Astrocyte (in vitro differentiated cells and primary cell): ENCODE results near the gene KRT76. TPM values are rescaled to one million over a fixed set of nuclear protein-coding genes. Genes with fewer than 3 reads are reported as not detected.

Experiments used
- DNase-seq: peaks from one replicate; pipeline ENCODE4 v3.0.0-alpha.2; 2010; ENCODE audit warnings: low read depth
- FAIRE-seq: peaks from 2 replicates; lab custom pipeline; 2011; peaks lifted over from hg19 to GRCh38; lab: Jason Lieb, UNC
- H2AFZ ChIP-seq: 2 replicates; pipeline ENCODE4 v1.6.0; 2012; ENCODE audit warnings: low read depth, low read length, inconsistent platforms
- H3K27ac ChIP-seq: 2 replicates; pipeline ENCODE4 v1.5.1; 2011; ENCODE audit warnings: low read depth, low read length, inconsistent platforms
- H3K27me3 ChIP-seq: 2 replicates; pipeline ENCODE4 v1.6.0; 2011; ENCODE audit warnings: low read length, inconsistent platforms; ENCODE audit not compliant: insufficient read depth
- H3K36me3 ChIP-seq: 2 replicates; pipeline ENCODE4 v1.5.1; 2011; ENCODE audit warnings: low read length, inconsistent platforms; ENCODE audit not compliant: insufficient read depth
- H3K4me1 ChIP-seq: 2 replicates; pipeline ENCODE4 v1.5.1; 2011; ENCODE audit warnings: low read length, inconsistent platforms; ENCODE audit not compliant: insufficient read depth
- H3K4me2 ChIP-seq: 2 replicates; pipeline ENCODE4 v1.6.0; 2012; ENCODE audit warnings: low read length, inconsistent platforms
- H3K4me3 ChIP-seq: 2 replicates; pipeline ENCODE4 v1.5.1; 2011; ENCODE audit warnings: low read depth, mild to moderate bottlenecking, low read length, inconsistent platforms; ENCODE audit not compliant: insufficient read depth
- H3K79me2 ChIP-seq: 2 replicates; pipeline ENCODE4 v1.6.0; 2012; ENCODE audit warnings: mild to moderate bottlenecking, low read length, inconsistent platforms; ENCODE audit not compliant: insufficient read depth
- H3K9ac ChIP-seq: 2 replicates; pipeline ENCODE4 v1.6.0; 2012; ENCODE audit warnings: mild to moderate bottlenecking, low read length, inconsistent platforms
- H3K9me3 ChIP-seq: 2 replicates; pipeline ENCODE4 v1.5.1; 2012; ENCODE audit warnings: low read depth, mild to moderate bottlenecking, low read length, inconsistent platforms; ENCODE audit not compliant: insufficient read depth
- H4K20me1 ChIP-seq: 2 replicates; pipeline ENCODE4 v1.6.0; 2012; ENCODE audit warnings: low read length, inconsistent platforms; ENCODE audit not compliant: insufficient read depth
- H3K27ac Mint-ChIP-seq: one replicate; pipeline ENCODE4 v1.8.0; 2021; ENCODE audit warnings: mild to moderate bottlenecking, mixed read lengths; ENCODE audit not compliant: unreplicated experiment
- H3K27me3 Mint-ChIP-seq: one replicate; pipeline ENCODE4 v1.8.0; 2021; ENCODE audit warnings: low read depth, mixed read lengths; ENCODE audit not compliant: unreplicated experiment
- H3K36me3 Mint-ChIP-seq: one replicate; pipeline ENCODE4 v1.8.0; 2021; ENCODE audit warnings: low read depth, mixed read lengths; ENCODE audit not compliant: unreplicated experiment
- H3K4me1 Mint-ChIP-seq: one replicate; pipeline ENCODE4 v1.8.0; 2021; ENCODE audit warnings: low read depth, mixed read lengths; ENCODE audit not compliant: unreplicated experiment
- H3K4me3 Mint-ChIP-seq: one replicate; pipeline ENCODE4 v1.8.0; 2021; ENCODE audit warnings: mild to moderate bottlenecking, moderate library complexity, mixed read lengths; ENCODE audit not compliant: unreplicated experiment
- H3K9me3 Mint-ChIP-seq: one replicate; pipeline ENCODE4 v1.8.0; 2021; ENCODE audit warnings: mild to moderate bottlenecking, mixed read lengths; ENCODE audit not compliant: unreplicated experiment
- CTCF ChIP-seq: IDR thresholded peaks from 2 replicates; pipeline ENCODE4 v1.5.1; 2011; ENCODE audit warnings: low read depth, mild to moderate bottlenecking, inconsistent platforms, low read length, moderate library complexity; ENCODE audit not compliant: insufficient read depth
- EZH2 ChIP-seq: IDR thresholded peaks from 2 replicates; pipeline ENCODE4 v1.6.1; 2012; ENCODE audit warnings: mild to moderate bottlenecking, low read length, inconsistent platforms; ENCODE audit not compliant: insufficient read depth
- total RNA-seq: library from RNA; stranded (reverse); gene quantifications from 2 replicates; pipeline ENCODE4 v1.2.1, GENCODE V29; 2021

Gene KRT76
- total RNA-seq, 1 donor from 2014 or later, result not detected

GRCh38 chr12:52760623-52761022, 16.5 kb downstream of the KRT76 start:
- no peak overlapping the region for H2AFZ ChIP-seq
- no peaks in the 10 kb centered on the region for H3K4me1 ChIP-seq
- no peaks in the 10 kb centered on the region for H3K36me3 ChIP-seq
- FAIRE-seq (no peak), DNase-seq (no peak)
- TF ChIP-seq CTCF (no peak), EZH2 (no peak)
- no peak overlapping the region for H3K4me3 ChIP-seq
- H4K20me1 ChIP-seq, result no peaks in the 10 kb centered on the region
- peaks cover 20% of the 10 kb centered on the region for H3K27me3 ChIP-seq
- Mint-ChIP-seq H3K4me3 (no peak overlapping the region), H3K36me3 (peaks cover 2% of the 10 kb centered on the region), H3K27ac (no peak overlapping the region), H3K27me3 (peaks cover 29% of the 10 kb centered on the region), H3K9me3 (peaks cover 28% of the 10 kb centered on the region), H3K4me1 (no peaks in the 10 kb centered on the region)
- H3K9me3 ChIP-seq, result no peaks in the 10 kb centered on the region
- H3K9ac ChIP-seq, result no peak overlapping the region
- H3K79me2 ChIP-seq, result no peaks in the 10 kb centered on the region
- H3K4me2 ChIP-seq, result no peak overlapping the region
- no peak overlapping the region for H3K27ac ChIP-seq

- H3K27ac Mint-ChIP-seq, result no peak overlapping the region
- H2AFZ ChIP-seq, result no peak overlapping the region
- no peak overlapping the region for H3K4me2 ChIP-seq
- no peaks in the 10 kb centered on the region for H3K79me2 ChIP-seq
- FAIRE-seq (no peak), DNase-seq (no peak)
- no peak overlapping the region for H3K4me3 ChIP-seq
- peaks cover 19% of the 10 kb centered on the region for H3K27me3 ChIP-seq
- TF ChIP-seq EZH2 (no peak), CTCF (no peak)
- no peak overlapping the region for H3K27ac ChIP-seq
- H3K9ac ChIP-seq, result no peak overlapping the region
- H3K36me3 Mint-ChIP-seq, result peaks cover 2% of the 10 kb centered on the region
- H3K27me3 Mint-ChIP-seq, result peaks cover 34% of the 10 kb centered on the region
- no peaks in the 10 kb centered on the region for H3K9me3 ChIP-seq
- H3K4me1 ChIP-seq, result no peaks in the 10 kb centered on the region
- no peaks in the 10 kb centered on the region for H3K36me3 ChIP-seq
- H3K4me1 Mint-ChIP-seq, result no peaks in the 10 kb centered on the region
- H4K20me1 ChIP-seq, result no peaks in the 10 kb centered on the region
- no peak overlapping the region for H3K4me3 Mint-ChIP-seq
- peaks cover 28% of the 10 kb centered on the region for H3K9me3 Mint-ChIP-seq
Measured at GRCh38 chr12:52759695-52760094, 17.4 kb downstream of the KRT76 start.

GRCh38 chr12:52759218-52759617, 17.9 kb downstream of the KRT76 start:
- H3K4me3 Mint-ChIP-seq, result no peak overlapping the region
- peaks cover 28% of the 10 kb centered on the region for H3K9me3 Mint-ChIP-seq
- no peaks in the 10 kb centered on the region for H4K20me1 ChIP-seq
- peaks cover 2% of the 10 kb centered on the region for H3K36me3 Mint-ChIP-seq
- H3K27me3 ChIP-seq, result peaks cover 18% of the 10 kb centered on the region
- H3K27me3 Mint-ChIP-seq, result peaks cover 37% of the 10 kb centered on the region
- no peak overlapping the region for H3K4me2 ChIP-seq
- H3K27ac ChIP-seq, result no peak overlapping the region
- no peaks in the 10 kb centered on the region for H3K36me3 ChIP-seq
- no peak for DNase-seq
- no peak overlapping the region for H3K27ac Mint-ChIP-seq
- no peak for FAIRE-seq
- TF ChIP-seq EZH2 (no peak), CTCF (no peak)
- H3K4me1 ChIP-seq, result no peaks in the 10 kb centered on the region
- no peak overlapping the region for H2AFZ ChIP-seq
- no peak overlapping the region for H3K4me3 ChIP-seq
- H3K9me3 ChIP-seq, result no peaks in the 10 kb centered on the region
- no peak overlapping the region for H3K9ac ChIP-seq
- H3K4me1 Mint-ChIP-seq, result no peaks in the 10 kb centered on the region
- H3K79me2 ChIP-seq, result no peaks in the 10 kb centered on the region
